GM23338 (cell line): Measurements from ENCODE around the gene PEX16. TPM values are rescaled to one million over a fixed set of nuclear protein-coding genes. Genes with fewer than 3 reads are reported as not detected.

Experiments
- ETS1 ChIP-seq: IDR thresholded peaks from 2 replicates; pipeline ENCODE4 v1.6.1; 2016; ENCODE audit warnings: antibody characterized with exemption
- JUNB ChIP-seq: IDR thresholded peaks from one replicate; pipeline ENCODE4 v1.6.1; 2016; ENCODE audit warnings: antibody characterized with exemption; ENCODE audit not compliant: unreplicated experiment
- ZNF462 ChIP-seq: fragments of 250-450 bp; sonication (Bioruptor Pico); IDR thresholded peaks from 2 replicates; pipeline ENCODE4 v1.5.0; 2020; ENCODE audit warnings: mild to moderate bottlenecking, moderate library complexity
- polyA plus RNA-seq: library from polyadenylated mRNA; unstranded; fragments of >200 nt; fragmentation: Nextera tagmentation; extraction: Ambion mirVana; gene quantifications from 2 replicates; pipeline ENCODE4 v1.2.1, GENCODE V29; 2016
- total RNA-seq: library from RNA; depleted of rRNA; stranded (reverse); fragments of >200 nt; shearing (Covaris generic); gene quantifications from 2 replicates; pipeline ENCODE4 v1.2.3, GENCODE V29; 2014; rRNA removed

Gene PEX16
- total and polyA plus RNA-seq, 2 experiments from 2014 or later: 23.3 to 34.1 TPM

- TF ChIP-seq ZNF462 (CRISPR knock-in tag) (no peak), ETS1 (no peak), JUNB (no peak)
Measured at GRCh38 chr11:45860348-45860747, 57.3 kb downstream of the PEX16 start (continued).

Other genes with a start within 250 kb of the PEX16 start
- 6.9 and 11.0 TPM in 2 replicates for gene SLC35C1, start 112.7 kb downstream of the PEX16 start, total RNA-seq
- gene SLC35C1, start 112.7 kb downstream of the PEX16 start, polyA plus RNA-seq: 6.8 and 7.7 TPM in 2 replicates
- 14.6 and 15.4 TPM in 2 replicates for gene CRY2, start 70.4 kb downstream of the PEX16 start, total RNA-seq
- gene CRY2, start 70.4 kb downstream of the PEX16 start, polyA plus RNA-seq: 5.6 and 9.5 TPM in 2 replicates
- 34.1 and 39.4 TPM in 2 replicates for gene MAPK8IP1, start 32.2 kb downstream of the PEX16 start, total RNA-seq
- gene MAPK8IP1, start 32.2 kb downstream of the PEX16 start, polyA plus RNA-seq: 5.9 and 6.8 TPM in 2 replicates
- 1.1 TPM in 1 of 2 replicates, not detected in the other for gene FREY1, start 10.6 kb downstream of the PEX16 start, total RNA-seq
- gene FREY1, start 10.6 kb downstream of the PEX16 start, polyA plus RNA-seq: not detected in 2 replicates
- 74.5 and 107 TPM in 2 replicates for gene LARGE2, start 4.8 kb upstream of the PEX16 start, total RNA-seq
- gene LARGE2, start 4.8 kb upstream of the PEX16 start, polyA plus RNA-seq: 89.8 and 97.8 TPM in 2 replicates
- gene PHF21A, start 203.6 kb upstream of the PEX16 start, total RNA-seq: 14.2 and 23.6 TPM in 2 replicates
- 18.7 and 21.7 TPM in 2 replicates for gene PHF21A, start 203.6 kb upstream of the PEX16 start, polyA plus RNA-seq